GM03348 (cell line): ENCODE measurements around the gene BTBD7.

Experiments used
- DNase-seq: peaks from one replicate; pipeline ENCODE4 v3.0.0; 2012; ENCODE audit warnings: low spot score

Gene BTBD7

DNA sequence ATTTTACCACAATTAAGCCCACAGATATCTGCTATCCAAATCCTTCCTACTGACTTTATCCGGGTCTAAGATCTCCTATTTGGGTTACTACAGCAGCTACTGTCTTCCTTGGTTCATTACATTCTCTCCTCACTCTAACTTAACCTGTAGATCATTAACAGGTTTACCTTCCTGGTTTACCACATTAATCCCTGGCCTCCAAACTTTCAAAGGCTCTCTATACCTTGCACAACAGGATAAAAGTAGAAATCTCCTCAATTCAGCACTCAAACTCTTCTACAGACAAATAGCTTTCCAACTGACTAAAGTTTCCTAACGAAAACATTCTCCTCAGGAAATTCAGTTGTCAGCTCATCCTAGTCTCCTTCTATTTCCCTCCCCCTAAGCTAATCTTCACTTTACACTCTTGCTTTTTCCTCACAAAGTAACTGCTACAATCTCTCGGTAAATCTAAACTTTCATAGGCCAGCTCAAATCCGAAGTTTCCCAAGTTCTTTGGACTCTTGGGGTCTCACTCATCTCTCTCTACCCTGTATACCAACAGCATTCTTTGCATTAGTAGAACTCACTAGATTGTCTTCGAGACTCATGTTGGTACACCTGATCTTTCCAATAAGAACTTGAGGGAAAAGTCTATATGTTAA lies 2.7 kb downstream of the BTBD7 start:
- DNase-seq = no peak

DNA sequence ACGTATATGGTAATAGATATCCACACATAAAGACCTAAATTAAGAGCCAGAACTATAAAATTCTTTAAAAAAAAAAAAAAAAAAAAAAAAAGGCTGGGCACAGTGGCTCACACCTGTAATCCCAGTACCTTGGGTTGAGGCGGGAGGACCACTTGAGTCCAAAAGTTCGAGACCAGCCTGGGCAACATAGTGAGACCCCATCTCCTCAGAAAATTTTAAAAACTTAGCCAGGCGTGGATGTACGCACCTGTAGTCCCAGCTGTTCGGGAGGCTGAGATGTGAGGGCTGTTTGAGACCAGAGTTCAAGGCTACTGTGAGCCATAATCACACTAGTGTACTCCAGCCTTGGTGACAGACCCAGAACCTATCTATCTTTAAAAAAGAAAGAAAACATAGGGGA lies 4.3 kb downstream of the BTBD7 start:
- DNase-seq = no peak

DNA sequence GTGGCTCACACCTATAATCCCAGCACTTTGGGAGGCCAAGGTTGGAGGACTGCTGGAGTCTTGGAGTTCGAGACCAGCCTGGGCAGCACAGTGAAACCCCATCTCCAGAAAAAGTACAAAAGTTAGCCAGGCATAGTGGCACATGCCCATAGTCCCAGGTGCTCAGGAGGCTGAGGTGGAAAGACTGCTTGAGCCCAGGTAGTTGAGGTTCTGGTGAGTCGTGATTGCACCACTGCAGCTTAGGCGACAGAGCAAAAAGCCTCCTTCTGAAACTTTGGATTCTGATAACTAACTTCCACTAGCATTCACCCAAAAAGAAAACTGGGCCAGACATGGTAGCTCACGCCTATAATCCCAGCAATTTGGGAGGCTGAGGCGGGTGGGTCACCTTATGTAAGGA lies 6.6 kb downstream of the BTBD7 start:
- DNase-seq = no peak

DNA sequence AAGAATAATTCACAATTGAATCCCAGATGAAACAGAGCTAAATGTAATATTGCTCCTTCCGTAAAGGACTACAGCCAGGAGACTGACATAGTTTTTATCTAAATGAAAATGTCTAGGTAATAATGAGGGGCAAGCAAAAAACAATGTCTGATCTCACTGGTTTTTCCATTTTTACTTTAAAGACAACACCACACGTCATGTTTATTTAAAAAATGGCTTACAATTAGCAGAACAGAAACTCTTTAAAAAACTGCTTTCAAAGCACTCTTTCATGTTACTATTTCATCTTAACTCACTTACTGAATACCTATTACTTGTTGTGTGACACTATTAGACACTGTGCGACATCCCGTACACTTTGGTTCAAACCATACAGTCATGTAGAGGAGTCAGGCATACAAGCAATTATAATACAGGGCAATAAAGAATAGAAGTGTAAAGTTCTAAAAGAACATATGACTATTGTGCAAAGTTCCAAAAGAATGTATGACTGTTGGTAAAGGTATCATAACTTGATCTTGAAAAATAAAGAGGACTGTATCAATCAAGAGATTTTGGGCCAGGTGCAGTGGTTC lies 9.1 kb downstream of the BTBD7 start:
- no peak for DNase-seq

DNA sequence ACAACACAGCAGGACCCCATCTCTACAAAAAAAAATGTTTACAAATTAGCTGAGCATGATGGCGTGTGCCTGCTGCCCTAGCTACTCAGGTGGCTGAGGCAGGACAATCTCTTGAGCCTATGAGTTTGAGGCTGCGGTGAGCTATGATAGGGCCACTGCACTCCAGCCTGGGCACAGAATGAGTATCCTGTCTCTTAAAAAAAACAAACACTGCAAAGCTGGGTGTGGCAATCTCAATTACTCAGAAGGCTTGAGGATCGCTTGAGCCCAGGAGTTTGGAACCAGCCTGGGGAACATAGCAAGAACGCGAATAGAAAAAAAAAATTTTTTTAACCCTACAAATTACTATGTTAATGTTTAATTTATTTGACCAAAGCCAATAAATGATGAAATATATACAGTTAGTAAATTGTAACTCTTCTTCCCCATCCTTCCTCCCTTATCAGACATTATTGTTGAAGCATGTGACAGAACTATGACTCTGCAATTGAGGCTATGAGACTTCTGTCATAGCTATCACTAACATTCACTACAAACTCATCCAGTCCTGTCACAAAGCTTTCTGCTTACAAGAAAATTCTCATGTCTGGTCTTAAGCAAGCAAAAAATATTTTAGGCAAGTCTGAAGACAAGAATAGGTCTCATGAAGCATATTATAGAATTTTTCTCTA lies 9.8 kb downstream of the BTBD7 start:
- DNase-seq = no peak

DNA sequence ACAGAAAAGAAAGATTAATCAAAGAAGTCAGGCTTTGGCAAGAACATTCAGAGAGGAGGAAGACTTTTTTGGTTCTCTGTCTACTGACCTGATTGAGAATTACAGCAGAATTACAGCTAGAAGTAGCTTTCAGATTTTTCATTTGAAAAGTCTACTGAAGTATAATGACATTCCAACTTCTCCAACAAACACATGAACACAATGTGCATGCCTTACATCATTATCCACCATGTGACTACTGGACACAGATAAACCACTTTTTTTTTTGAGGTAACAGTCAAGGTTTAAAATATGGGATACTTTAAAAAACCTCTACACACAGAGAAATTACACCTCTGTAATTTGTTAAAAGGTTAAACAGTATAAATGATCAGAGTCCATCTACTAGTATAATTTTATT lies 12.3 kb downstream of the BTBD7 start:
- no peak for DNase-seq

DNA sequence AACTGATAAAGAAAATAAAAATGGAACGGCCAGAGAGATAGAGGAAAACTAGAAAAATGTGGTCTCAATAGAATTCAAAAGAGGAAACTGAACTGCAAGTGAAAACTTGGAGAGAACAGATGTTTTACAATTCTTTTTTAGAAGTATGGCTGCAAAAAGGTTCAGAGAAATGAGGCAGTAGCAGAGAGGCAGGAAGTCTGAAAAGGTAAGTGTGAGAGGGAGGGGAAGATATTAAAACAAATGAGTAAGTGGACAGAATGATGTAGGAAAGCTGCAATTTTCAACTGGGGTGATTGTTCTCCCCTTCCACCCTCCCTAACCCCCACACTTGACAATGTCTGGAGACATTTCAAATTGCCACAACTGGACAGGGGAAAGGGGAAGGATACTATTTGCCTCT lies 12.9 kb downstream of the BTBD7 start:
- no peak for DNase-seq

DNA sequence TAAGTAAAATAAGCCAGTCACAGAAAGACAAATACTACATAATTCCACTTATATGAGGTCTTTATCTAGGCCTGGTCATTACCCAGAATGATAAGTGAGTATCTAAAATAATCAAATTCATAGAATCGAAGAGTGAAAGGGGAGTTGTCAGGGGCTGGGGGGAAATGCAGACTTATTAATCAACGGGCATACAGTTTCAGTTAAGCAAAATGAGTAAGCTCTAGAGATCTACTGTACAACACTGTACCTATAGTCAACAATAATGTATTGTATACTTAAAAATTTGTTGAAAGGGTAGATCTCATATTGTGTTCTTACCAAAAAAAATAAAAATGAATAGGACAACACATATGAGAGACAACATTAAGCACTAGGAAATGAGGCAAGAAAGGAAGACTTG lies 13.3 kb downstream of the BTBD7 start:
- no peak for DNase-seq

DNA sequence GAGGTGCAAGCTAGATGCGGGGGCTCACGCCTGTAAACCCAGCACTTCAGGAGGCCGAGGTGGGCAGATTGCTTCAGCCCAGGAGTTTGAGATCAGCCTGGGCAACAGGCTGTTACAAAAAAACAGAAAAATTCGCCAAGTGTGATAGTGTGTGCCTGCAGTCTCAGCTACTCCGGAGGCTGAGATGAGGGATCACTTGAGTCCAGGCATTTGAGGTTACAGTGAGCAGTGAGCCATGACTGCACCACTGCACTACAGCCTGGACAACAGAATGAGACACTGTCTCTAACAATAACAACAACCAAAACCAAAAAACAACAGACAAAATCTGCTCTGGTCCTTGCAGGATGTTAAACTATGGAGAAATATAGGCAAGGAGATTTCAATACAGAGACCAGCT lies 13.9 kb downstream of the BTBD7 start:
- DNase-seq = no peak

DNA sequence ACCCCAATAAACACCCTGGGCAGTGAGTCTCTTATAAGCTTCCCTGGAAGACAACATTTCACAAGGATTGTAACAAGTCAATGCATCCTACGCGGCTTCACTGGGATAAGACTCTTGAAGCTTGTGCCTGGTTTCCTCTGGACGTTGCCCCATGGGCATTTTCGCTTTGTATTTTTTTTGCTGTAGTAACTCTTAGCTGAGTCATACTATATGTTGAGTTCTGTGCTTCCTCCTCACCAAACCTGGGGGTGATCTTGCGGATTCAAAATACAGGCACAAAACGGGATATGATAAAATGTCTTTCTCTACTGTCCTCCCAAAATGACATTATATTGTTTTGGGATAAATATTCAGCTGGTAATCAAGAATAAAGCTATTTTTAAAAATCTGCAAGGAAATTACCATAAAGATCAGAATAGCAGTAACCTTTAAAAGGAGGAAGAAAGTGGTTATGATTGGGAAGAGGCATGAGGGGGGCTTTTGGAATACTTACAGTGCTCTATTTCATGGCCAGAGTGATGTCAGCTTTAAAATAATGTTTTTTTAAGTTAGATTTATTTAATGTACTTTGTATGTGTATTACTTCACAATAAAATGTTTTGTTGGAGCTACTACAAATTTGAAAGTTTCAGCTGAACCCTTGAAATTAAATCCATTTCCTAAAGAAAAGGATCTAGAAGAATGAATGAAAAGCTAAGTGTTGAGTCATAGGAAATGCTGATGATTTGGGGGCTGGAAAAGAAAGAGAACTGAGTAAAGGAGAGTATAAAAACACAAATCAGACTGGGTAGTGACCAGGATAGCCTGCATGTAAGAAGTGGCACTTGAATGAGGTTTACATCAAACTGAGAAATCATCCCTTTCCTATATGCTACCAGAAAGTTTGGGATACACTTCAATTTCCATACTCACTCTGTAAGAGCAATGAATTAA lies 14.7 kb downstream of the BTBD7 start:
- DNase-seq = no peak

DNA sequence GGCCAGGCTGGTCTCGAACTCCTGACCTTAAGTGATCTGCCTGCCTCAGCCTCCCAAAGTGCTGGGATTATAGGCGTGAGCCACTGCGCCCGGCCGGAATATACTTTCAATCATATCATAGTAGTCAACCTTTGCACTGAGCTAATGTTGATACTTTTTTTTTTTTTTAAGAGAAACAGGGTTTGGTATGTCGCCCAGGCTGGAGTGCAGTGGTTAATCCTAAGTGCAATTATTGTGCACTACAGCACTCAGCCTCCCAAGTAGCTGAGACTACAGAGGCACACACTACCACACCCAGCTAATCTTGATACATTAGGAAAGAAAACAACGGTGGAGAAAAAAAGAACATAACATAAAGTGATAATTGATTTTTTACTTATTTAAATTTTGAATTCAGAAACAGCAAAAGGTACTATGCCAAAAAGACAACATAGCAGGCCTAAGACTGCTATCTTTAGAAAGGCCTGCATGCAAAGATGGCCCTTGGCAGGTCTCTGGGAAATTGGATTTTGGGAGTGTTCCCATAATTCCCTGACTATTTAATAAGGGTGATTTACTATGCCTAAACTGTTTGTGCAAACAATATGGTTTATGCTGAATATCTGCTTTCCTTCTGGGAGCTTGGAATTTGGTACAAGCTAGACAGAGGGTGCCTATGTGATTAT lies 15.5 kb downstream of the BTBD7 start:
- DNase-seq = no peak

DNA sequence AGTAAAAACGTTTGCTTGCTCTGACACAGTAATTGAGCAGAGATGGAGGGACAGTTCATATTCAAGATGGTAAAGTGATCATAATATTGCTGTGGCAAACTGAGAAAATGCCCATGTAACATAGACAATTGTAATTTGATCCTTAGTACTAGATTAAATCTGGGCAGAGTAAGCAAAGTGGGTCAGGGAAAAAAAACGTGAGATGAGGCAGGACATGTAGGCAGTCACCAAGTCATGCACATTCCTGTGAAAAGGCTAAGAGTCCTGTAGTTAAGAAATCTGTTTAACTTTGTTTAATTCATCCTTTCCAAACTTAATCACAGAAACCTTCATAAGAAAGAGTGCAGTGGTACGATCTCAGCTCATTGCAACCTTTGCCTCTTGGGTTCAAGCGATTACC lies 16.1 kb downstream of the BTBD7 start:
- no peak for DNase-seq

DNA sequence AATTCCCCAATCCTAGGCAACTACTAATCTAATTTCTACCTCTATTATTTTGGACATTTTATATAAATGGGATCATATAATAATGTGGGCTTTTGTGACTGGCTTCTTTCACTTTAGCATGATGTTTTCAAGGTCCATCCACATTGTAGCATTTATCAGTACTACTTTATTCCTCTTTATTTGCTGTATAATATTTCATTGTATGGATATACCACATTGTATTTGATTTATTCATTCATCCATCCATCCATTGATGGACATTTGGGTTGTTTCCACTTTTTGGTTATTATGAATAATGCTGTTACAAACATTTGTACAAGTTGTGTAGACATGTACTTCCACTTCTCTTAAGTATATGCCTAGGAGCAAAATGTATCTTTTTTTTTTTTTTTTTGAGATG lies 17.3 kb downstream of the BTBD7 start:
- DNase-seq = no peak

DNA sequence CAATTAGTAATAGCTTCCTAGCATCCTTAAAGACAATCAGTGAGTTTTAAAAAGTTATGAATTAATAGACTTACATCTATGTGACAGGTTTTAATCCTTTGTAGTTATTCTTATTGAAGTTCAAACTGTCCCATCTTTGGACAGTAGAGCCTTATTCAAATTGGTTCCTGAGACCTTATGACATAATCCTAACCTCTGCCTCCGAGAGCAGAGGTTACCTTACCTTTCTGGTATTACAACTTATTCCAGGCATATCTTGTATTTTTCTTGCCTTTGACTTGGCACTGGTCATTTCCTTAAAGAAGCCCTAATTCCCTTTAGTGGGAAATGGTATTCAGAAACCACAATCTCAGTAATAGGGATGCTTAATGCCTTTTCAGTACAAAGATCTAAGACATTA lies 21.8 kb downstream of the BTBD7 start:
- no peak for DNase-seq

DNA sequence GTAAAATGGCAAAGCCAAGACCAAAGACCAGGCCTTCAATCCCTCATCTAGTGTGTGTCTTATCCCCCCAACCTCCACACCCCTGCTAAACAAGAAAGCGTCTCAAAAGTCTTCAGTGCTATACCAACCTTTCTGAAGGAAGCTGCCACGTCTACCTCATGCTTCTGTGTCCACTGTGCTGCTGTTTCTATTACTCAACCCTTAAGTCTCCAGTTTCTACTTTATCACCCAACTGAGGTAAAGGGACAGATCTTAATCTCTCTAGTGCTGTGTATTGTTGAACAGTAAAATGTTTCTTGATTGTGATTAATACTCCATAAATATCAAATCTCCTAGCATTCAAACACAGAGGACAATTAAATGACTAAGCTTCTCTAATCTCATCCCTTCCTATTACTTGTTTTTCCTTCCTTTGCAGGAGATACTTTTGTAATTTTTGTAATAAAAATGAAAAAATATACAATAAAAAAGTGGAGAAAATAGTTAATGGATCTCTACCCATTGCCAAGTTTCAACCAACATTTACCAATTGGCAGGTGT lies 23.3 kb downstream of the BTBD7 start:
- DNase-seq = no peak

DNA sequence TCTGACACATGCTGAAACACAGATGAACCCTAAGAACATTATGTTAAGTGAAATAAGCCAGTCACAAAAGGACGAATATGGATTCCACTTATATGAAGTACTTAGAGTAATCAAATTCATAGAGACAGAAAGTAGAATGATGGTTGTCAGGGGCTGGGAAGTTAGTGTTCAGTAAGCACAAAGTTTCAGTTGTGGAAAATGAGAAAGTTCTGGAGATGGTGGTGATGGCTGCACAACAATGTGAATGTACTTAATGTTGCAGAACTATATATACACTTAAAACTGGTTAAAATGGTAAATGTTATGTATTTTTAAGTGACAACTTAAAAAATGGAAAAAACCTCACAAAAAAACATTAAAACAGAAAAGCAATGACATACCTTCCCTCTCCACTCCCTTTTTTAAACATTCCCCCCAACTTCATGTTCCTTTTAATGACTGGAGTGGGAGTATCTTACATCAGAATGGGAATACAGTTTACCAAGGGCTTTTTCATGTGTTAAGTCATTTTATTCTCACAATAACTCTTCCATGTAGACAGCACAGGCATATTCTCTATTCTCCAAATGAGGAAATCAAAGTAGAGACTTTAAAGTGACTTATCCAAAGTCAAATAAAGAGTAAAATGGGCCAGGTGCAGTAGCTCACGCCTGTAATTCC lies 24.0 kb downstream of the BTBD7 start:
- no peak for DNase-seq

DNA sequence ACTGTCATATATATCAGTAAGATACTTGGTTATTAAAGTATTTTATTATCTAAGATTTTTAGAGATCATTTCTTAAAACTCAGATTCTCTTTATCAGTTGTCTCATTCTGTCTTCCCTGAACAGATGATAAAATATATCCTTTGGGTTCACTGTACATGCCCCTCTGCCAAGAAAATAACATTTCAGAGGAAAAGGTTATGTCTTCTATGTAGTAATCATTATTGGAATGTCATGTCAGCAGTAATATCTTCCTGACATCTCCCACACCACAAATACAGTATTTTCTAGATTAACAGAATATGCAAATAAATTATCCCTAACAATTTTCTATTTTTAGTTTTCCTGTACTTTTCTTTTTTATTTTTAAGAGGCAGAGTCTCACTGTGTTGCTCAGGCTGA lies 26.0 kb downstream of the BTBD7 start:
- DNase-seq = no peak

DNA sequence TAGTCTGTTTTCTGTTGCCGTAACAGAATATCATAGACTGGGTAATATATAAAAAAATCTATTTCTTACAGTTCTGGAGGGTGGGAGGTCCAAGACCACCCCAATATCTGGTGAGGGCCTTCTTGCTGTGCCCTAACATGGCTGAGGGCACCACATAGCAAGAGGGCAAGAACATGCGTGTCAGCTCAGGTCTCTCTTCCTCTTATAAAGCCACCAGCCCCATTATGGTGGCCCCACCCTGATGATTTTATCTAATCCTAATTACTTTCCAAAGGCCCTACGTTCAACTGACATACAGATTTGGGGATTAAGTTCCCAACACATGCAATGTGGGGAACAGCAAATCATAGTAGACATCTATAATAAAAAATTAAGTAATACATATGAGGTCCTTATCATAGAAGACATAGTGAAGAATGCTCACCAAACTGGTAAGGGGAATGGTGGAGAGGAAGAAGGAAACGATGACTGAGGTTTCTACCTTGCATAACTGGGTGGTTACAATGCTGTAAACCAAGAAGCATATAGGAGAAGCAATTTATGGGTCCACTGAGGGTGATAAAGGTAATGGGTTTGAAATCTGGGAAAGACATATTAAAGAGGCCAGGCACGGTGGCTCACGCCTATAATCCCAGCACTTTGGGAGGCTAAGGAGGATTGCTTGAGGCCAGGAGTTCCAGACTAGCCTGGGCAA lies 27.0 kb downstream of the BTBD7 start:
- DNase-seq = no peak

DNA sequence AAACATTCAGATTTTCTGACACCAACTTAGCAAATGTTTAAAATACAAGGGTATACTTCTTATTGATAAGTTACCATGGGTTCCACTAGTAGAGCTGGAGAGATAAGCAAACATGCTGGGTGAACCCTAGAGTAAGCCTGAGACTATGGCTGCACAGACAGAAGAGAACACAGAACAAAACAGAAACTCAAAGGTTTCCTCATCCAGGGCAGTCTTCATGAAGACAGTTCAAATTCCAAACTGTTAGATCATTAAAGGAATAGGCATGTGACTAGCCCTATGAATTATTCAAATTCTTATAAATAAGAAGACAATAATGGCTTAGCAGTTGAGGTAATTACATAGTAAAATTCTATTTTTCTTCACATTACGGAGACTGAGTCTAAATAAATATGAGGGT lies 28.1 kb downstream of the BTBD7 start:
- DNase-seq = peak; percentile 68

DNA sequence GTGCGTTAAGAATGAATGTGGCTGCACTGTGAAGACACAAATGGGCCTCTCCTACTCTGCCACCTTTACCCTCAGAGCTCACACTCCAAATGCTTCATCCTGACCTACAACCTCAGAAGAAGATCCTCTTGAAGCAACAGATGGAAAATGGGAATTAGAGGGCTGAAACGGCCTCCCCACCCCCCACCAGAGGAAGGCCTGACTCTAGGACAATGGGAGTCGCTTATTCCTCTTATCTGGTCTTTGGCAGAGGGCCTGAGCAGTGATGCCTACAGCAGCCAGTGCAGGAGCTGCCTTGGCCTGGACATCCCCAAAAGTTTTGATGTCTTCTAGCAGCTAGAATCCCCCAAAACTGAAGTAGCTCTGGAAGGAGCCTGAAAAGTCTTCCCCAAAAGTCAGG lies 29.2 kb downstream of the BTBD7 start:
- peak; percentile 25 for DNase-seq
